Activated naive CD4-positive, alpha-beta T cell treated with anti-CD3 and anti-CD28 coated beads, Interleukin-2, amount 50 U/mL, for 72 hours (primary cell): ENCODE results near the gene ZNF615. TPM values are rescaled to one million over a fixed set of nuclear protein-coding genes. Genes with fewer than 3 reads are reported as not detected.

Experiments used
- ATAC-seq, 2 donors: fragments of 150-1000 bp; cut with Tn5 transposase; 2 replicates each; pipeline ENCODE4 v1.10.0; 2021; ENCODE audit warnings: mild to moderate bottlenecking in 2 of 2, moderate library complexity in 2 of 2
- DNase-seq, 2 donors: peaks; one replicate each; pipeline ENCODE4 v3.0.0; 2021 to 2022; ENCODE audit warnings: low spot score in 2 of 2
- H3K27ac Mint-ChIP-seq, 2 donors: one replicate each; pipeline ENCODE4 v1.8.0; 2022; ENCODE audit warnings: mild to moderate bottlenecking in 2 of 2, mixed read lengths in 2 of 2
- H3K36me3 Mint-ChIP-seq, 2 donors: one replicate each; pipeline ENCODE4 v1.8.0; 2022; ENCODE audit warnings: mixed read lengths in 2 of 2
- H3K9me3 Mint-ChIP-seq, 2 donors: one replicate each; pipeline ENCODE4 v1.8.0; 2022; ENCODE audit warnings: mixed read lengths in 2 of 2
- total RNA-seq, 2 donors: library from RNA; stranded (reverse); gene quantifications; one replicate each; pipeline ENCODE4 v1.2.3, GENCODE V29; 2022

ZNF615 gene
- total RNA-seq, 2 donors from 2014 or later: 9.9 to 17.1 TPM

DNA sequence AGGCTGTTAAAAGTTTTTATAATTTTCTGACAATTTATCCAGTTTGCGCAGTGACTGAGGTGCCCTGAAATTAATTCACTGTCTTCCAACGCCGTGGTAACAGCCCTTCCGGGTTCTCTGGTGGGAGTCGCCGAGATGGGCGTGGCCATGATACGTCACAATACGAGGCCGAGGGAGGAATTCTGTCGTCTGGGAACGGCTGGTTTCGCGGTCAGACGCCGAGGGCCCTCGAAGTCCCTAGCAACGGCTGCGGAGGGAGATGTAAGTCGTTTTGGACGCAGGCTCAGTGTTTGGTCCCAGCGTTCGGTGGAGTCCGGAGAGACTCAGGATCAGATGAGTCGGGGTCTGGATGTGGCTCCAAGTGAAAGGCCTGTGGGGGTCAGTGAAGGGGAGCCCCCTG, 59.0 kb downstream of the ZNF615 start:
- peaks cover 56 to 62% of the 10 kb centered on the region in 2 donors for H3K9me3 Mint-ChIP-seq
- peaks cover 54 to 60% of the 10 kb centered on the region in 2 donors for H3K36me3 Mint-ChIP-seq
- ATAC-seq (no peak), DNase-seq (no peak)
- no peak overlapping the region for H3K27ac Mint-ChIP-seq

DNA sequence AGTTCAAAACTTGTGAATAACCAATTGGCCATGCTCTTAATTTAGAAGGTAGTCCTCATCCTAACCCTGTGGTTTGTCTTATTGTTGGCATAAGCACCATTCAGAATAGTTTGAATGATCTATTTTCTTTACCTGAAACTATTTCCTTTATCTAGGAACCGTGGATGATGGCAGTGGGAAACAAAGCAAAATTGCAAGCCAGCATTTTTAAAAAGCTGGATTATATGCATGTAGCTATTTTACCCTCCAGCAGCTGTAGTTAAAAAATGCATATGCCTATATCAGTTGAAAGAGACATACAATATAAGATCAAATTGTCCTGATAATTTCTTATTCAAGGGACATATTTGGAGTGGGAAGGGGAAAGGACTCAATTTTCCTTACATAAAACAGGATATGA, 61.4 kb downstream of the ZNF615 start:
- H3K9me3 Mint-ChIP-seq: peaks cover 73 to 75% of the 10 kb centered on the region in 2 donors
- no peak overlapping the region for H3K27ac Mint-ChIP-seq
- DNase-seq: no peak
- no peak for ATAC-seq
- peaks cover 73 to 80% of the 10 kb centered on the region in 2 donors for H3K36me3 Mint-ChIP-seq

GRCh38 chr19:51944798-51945552, 63.0 kb downstream of the ZNF615 start:
- peaks cover 72 to 77% of the 10 kb centered on the region in 2 donors for H3K9me3 Mint-ChIP-seq
- peaks cover 79 to 87% of the 10 kb centered on the region in 2 donors for H3K36me3 Mint-ChIP-seq
- no peak overlapping the region for H3K27ac Mint-ChIP-seq
- ATAC-seq (no peak), DNase-seq (no peak)

Other genes with a start within 250 kb of the ZNF615 start
- not detected for gene FPR2, start 247.0 kb downstream of the ZNF615 start, total RNA-seq
- not detected for gene FPR3, start 213.1 kb downstream of the ZNF615 start, total RNA-seq
- gene ZNF577, start 120.3 kb downstream of the ZNF615 start, total RNA-seq: 1 to 10 TPM; 5.7 to 7.9 TPM
- 10 to 100 TPM in 1 of 2 donors, 1 to 10 TPM in 1; 8.2 to 10.3 TPM for gene ZNF649, start 103.2 kb downstream of the ZNF615 start, total RNA-seq
- gene ZNF613, start 80.7 kb downstream of the ZNF615 start, total RNA-seq: 1 to 10 TPM; 2.6 to 4.1 TPM
- 1 to 10 TPM; 8.7 to 9.5 TPM for gene ZNF350, start 21.4 kb downstream of the ZNF615 start, total RNA-seq
- gene ZNF614, start 20.2 kb upstream of the ZNF615 start, total RNA-seq: 1 to 10 TPM; 7.6 to 9.0 TPM
- gene ZNF432, start 40.6 kb upstream of the ZNF615 start, total RNA-seq: 10 to 100 TPM; 15.9 to 17.9 TPM
- gene ZNF841, start 87.6 kb upstream of the ZNF615 start, total RNA-seq: 10 to 100 TPM; 23.5 TPM
- 10 to 100 TPM in 1 of 2 donors, 1 to 10 TPM in 1; 9.6 to 10.9 TPM for gene ZNF616, start 131.7 kb upstream of the ZNF615 start, total RNA-seq
- gene ZNF836, start 163.4 kb upstream of the ZNF615 start, total RNA-seq: 10 to 100 TPM; 11.8 to 11.9 TPM
- gene PPP2R1A, start 181.8 kb upstream of the ZNF615 start, total RNA-seq: 100 to 1,000 TPM; 160 to 231 TPM